HepG2 (cell line): ENCODE data around the gene IL12B.

ENCODE experiments used
- CEBPB ChIP-seq: IDR thresholded peaks from 2 replicates; pipeline ENCODE4 v1.6.1; 2011; ENCODE audit warnings: low read depth, low read length, improper control_type of control experiment, borderline replicate concordance
- HMG20B ChIP-seq: conservative IDR thresholded peaks from 2 replicates; pipeline ENCODE4 v1.6.1; 2016; ENCODE audit warnings: missing genetic modification reagents, missing compliant biosample characterization

DNA sequence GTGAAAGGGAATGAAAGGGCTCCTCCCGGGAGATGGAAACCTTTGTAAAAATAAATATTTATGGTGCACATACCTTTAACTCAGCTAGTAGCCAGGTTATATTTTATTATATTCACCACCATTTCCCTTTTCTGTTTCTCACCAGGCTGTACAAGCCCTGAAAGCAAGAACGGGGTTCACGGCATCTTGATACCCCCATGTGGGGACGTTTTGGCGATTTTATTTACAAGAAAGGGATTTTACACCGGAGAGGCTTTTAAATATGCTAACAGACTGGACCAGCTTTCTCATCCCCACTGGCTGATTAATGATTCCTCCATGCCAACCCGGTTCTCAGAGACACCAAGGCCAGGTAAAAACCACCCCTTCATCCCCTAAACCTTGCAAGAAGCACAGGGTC, 19.2 kb downstream of the IL12B start:
- no peak for TF ChIP-seq HMG20B (CRISPR knock-in tag)
- TF ChIP-seq CEBPB = no peak
